HUES64 (cell line): ENCODE data around the gene HSD11B1. TPM values are rescaled to one million over a fixed set of nuclear protein-coding genes. Genes with fewer than 3 reads are reported as not detected.

ENCODE experiments used
- H3K27ac ChIP-seq: 2 replicates; pipeline ENCODE4 v1.7.0; 2013; ENCODE audit warnings: low read depth, low read length, inconsistent platforms
- H3K27me3 ChIP-seq: 2 replicates; pipeline ENCODE4 v1.6.1; 2013; ENCODE audit warnings: mild to moderate bottlenecking, low read length; ENCODE audit not compliant: insufficient read depth
- H3K36me3 ChIP-seq: 2 replicates; pipeline ENCODE4 v1.6.1; 2013; ENCODE audit warnings: mild to moderate bottlenecking, low read length; ENCODE audit not compliant: insufficient read depth
- H3K4me1 ChIP-seq: 2 replicates; pipeline ENCODE4 v1.6.1; 2013; ENCODE audit warnings: mild to moderate bottlenecking, low read length, moderate library complexity; ENCODE audit not compliant: insufficient read depth
- H3K4me3 ChIP-seq: 2 replicates; pipeline ENCODE4 v1.5.1; 2013; ENCODE audit warnings: mild to moderate bottlenecking, low read length, moderate library complexity
- H3K9ac ChIP-seq: 2 replicates; pipeline ENCODE4 v1.6.1; 2013; ENCODE audit warnings: mild to moderate bottlenecking, low read depth, low read length
- H3K9me3 ChIP-seq: 2 replicates; pipeline ENCODE4 v1.6.1; 2013; ENCODE audit warnings: low read depth, low read length; ENCODE audit not compliant: insufficient read depth
- WGBS: fragments of 150-250, 120-280 bp; methylation state at CpG from one replicate; pipeline ENCODE4 v1.1.7; 2013; ENCODE audit warnings: missing lambda C conversion rate; 5-methylcytosine and 5-hydroxymethylcytosine counted together
- polyA plus RNA-seq, 2 experiments: library from polyadenylated mRNA; stranded (reverse); fragments of 50-300 nt; gene quantifications; one replicate each; pipeline ENCODE4 v1.2.3, GENCODE V29; 2013

The HSD11B1 gene
- not detected for polyA plus RNA-seq (2013, experiment 1 of 2)
- not detected for polyA plus RNA-seq (2013, experiment 2 of 2)

DNA sequence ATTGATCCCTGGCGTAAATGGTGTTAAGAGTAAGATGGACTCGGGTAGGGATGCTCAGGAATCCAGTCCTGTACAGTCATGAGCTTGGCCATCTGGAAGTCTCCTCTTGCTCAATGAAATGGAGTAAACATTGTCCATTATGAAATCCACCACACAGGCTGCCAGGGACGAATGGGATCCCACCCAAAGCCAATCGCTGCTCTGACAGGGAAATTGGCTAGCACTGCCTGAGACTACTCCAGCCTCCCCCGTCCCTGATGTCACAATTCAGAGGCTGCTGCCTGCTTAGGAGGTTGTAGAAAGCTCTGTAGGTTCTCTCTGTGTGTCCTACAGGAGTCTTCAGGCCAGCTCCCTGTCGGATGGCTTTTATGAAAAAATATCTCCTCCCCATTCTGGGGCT, at the start of gene HSD11B1:
HSD11B1 (plus strand) TSS at position 263 of the 400 bp plus-strand sequence; CDS start at position 360, 97 bp downstream.
- Histone ChIP-seq H3K36me3 (no peaks in the 10 kb centered on the region), H3K9ac (no peak within 1 kb of the TSS), H3K27ac (no peak within 1 kb of the TSS), H3K9me3 (no peaks in the 10 kb centered on the region), H3K4me1 (no peaks in the 10 kb centered on the region), H3K27me3 (0 out of 2 replicates have a peak, but pooled peaks cover 3% of the 10 kb centered on the region), H3K4me3 (no peak within 1 kb of the TSS)
- 95% methylated on average over 6 of the region's 6 CpGs for WGBS

DNA sequence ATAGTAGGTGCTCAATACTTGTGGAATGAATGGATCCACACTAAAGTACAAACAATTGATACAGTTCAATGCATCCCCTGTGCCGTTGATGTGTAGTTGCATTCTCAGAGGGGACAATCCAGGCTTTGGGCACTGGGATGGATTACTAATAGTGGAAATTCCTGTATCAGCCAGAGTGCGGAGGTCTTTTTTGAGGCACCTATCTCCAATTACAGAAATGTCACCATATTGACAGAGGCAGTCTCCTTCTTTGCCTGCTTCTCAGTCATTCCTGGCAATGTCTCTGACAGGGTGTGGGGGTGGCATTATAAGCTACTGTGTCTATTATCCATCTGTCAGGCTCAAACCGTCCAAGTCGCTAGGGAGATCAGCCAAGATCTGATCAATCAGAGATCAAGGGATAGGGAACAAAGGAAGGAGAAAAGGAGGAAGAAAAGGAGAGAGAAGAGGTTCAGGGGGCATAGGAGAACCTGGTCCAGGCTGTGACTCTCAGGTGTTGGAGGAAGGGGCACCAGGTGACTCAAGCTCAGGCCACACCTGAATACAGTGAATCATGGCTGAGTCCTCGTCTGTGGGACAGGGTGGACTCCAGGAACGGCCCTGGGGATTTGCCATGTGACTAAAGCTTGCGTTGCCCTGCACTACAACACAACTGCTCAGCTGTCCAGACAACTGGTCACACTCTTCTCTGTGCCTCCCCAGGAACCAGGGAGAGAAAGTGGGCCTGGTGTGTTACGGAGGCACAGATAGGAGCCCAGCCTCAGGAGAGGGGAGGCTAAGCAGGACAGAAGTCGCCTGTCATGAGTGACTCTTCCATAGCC, 49.0 kb upstream of the HSD11B1 start:
- no peaks in the 10 kb centered on the region for H3K36me3 ChIP-seq
- peaks cover 16% of the 10 kb centered on the region; the same call in 1 of the 2 replicates for H3K4me1 ChIP-seq
- H3K27ac ChIP-seq: no peak overlapping the region
- no peak overlapping the region for H3K9ac ChIP-seq
- whole genome bisulfite sequencing: 94% methylated on average over 9 of the region's 9 CpGs
- H3K4me3 ChIP-seq: no peak overlapping the region
- no peaks in the 10 kb centered on the region for H3K27me3 ChIP-seq
- H3K9me3 ChIP-seq: no peaks in the 10 kb centered on the region

- no peak overlapping the region for H3K27ac ChIP-seq
These were observed 47.3 kb upstream of the HSD11B1 start for GRCh38 chr1:209657140-209657879.

DNA sequence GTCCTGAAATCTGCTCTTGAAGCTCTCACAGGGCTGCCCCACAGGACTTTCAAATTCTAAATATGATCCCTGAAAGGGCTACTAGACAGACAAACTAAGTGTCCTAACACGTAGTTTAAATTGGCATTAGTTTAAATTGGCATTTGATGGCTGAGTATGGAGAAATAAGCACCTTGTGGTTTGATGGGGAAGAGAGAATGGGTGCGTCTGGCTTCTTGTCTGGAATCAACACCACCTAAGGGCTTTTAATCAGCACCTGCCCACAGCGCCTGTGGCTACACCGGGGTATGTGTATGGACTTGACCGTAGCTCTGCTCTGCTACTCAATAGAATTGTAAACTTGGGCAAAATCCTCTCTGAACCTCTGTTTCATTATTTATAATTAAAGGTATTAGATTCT, 46.7 kb upstream of the HSD11B1 start:
- 56% methylated on average over 5 of the region's 5 CpGs for WGBS
- H3K4me1 ChIP-seq: peaks cover 9% of the 10 kb centered on the region; the same call in 1 of the 2 replicates
- no peak overlapping the region for H3K9ac ChIP-seq
- no peak overlapping the region for H3K27ac ChIP-seq
- H3K36me3 ChIP-seq: no peaks in the 10 kb centered on the region
- no peak overlapping the region for H3K4me3 ChIP-seq
- no peaks in the 10 kb centered on the region for H3K27me3 ChIP-seq
- no peaks in the 10 kb centered on the region for H3K9me3 ChIP-seq

More at GRCh38 chr1:209657140-209657879, 47.3 kb upstream of the HSD11B1 start:
- Histone ChIP-seq H3K36me3 (no peaks in the 10 kb centered on the region), H3K9ac (no peak overlapping the region), H3K4me1 (peaks cover 15% of the 10 kb centered on the region; the same call in 1 of the 2 replicates), H3K27me3 (no peaks in the 10 kb centered on the region), H3K9me3 (no peaks in the 10 kb centered on the region), H3K4me3 (no peak overlapping the region)
- 81% methylated on average over 9 of the region's 9 CpGs for WGBS

- no peak overlapping the region for H3K4me3 ChIP-seq
- 79% methylated on average over 4 of the region's 5 CpGs for WGBS
- no peaks in the 10 kb centered on the region for H3K27me3 ChIP-seq
- H3K36me3 ChIP-seq: no peaks in the 10 kb centered on the region
- no peak overlapping the region for H3K9ac ChIP-seq
- no peaks in the 10 kb centered on the region; the same call in 1 of the 2 replicates for H3K4me1 ChIP-seq
- no peak overlapping the region for H3K27ac ChIP-seq
- H3K9me3 ChIP-seq: no peaks in the 10 kb centered on the region
These were observed 44.7 kb upstream of the HSD11B1 start for GRCh38 chr1:209659909-209660308.

- 74% methylated on average over 1 of the region's 1 CpG for WGBS
- Histone ChIP-seq H3K9ac (no peak overlapping the region), H3K36me3 (no peaks in the 10 kb centered on the region), H3K27me3 (no peaks in the 10 kb centered on the region), H3K9me3 (no peaks in the 10 kb centered on the region), H3K4me3 (no peak overlapping the region), H3K27ac (no peak overlapping the region), H3K4me1 (no peaks in the 10 kb centered on the region; the same call in 1 of the 2 replicates)
These were observed 43.6 kb upstream of the HSD11B1 start for GRCh38 chr1:209661071-209661470.

DNA sequence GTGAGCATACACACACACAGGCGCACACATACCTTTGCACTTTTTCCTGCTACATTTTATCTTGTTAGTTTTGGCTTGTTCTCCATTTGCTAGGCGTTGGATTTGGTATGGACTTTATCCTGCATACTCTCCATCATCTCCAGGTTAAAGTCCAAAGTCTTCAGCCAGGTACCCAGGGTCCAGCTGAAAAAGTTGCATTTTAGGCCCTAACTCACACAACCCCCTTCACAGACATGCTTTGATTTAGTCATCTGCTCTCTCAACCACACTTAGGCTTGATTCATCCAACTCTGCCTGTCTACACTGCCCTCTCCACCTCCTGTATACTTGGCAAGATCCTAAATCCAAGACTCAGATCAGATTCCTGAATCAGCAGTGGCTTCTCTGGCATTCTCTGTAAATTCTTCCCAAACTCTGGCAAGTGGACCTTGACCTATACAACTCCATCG, 41.7 kb upstream of the HSD11B1 start:
- no peak overlapping the region for H3K27ac ChIP-seq
- H3K9ac ChIP-seq: no peak overlapping the region
- H3K9me3 ChIP-seq: no peaks in the 10 kb centered on the region
- no peaks in the 10 kb centered on the region; the same call in 1 of the 2 replicates for H3K4me1 ChIP-seq
- no peaks in the 10 kb centered on the region for H3K36me3 ChIP-seq
- WGBS: 94% methylated on average over 3 of the region's 3 CpGs
- H3K27me3 ChIP-seq: peaks cover 5% of the 10 kb centered on the region; the same call in 1 of the 2 replicates
- no peak overlapping the region for H3K4me3 ChIP-seq

DNA sequence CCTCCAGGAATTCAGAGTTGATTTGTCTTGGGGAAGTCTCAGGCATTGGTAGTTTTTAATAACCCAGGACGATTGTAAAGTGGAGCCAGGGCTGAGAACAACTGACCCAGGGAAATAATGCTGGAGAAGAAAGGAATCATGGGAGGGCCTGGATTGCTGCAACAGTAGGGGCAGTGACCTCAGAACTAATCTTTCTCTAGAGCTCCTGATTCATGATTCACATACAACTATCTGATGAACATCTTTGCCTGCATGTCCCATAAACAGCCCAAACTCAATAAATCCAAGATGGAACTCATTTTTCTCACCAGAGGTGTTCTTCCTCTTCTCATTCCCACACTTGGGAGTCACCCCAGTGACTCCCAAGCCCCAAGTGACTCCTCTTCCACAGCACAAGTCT, 37.5 kb upstream of the HSD11B1 start:
- Histone ChIP-seq H3K27ac (no peak overlapping the region), H3K4me1 (no peaks in the 10 kb centered on the region), H3K9ac (no peak overlapping the region), H3K4me3 (no peak overlapping the region), H3K27me3 (peaks cover 5% of the 10 kb centered on the region), H3K36me3 (no peaks in the 10 kb centered on the region), H3K9me3 (no peaks in the 10 kb centered on the region)
- 71% methylated on average over 1 of the region's 1 CpG for WGBS

GRCh38 chr1:209667708-209668107, 36.9 kb upstream of the HSD11B1 start:
- Histone ChIP-seq H3K4me3 (no peak overlapping the region), H3K9me3 (no peaks in the 10 kb centered on the region), H3K9ac (no peak overlapping the region), H3K27me3 (peaks cover 9% of the 10 kb centered on the region), H3K27ac (no peak overlapping the region), H3K36me3 (no peaks in the 10 kb centered on the region), H3K4me1 (no peaks in the 10 kb centered on the region)
- WGBS: 89% methylated on average over 4 of the region's 4 CpGs

DNA sequence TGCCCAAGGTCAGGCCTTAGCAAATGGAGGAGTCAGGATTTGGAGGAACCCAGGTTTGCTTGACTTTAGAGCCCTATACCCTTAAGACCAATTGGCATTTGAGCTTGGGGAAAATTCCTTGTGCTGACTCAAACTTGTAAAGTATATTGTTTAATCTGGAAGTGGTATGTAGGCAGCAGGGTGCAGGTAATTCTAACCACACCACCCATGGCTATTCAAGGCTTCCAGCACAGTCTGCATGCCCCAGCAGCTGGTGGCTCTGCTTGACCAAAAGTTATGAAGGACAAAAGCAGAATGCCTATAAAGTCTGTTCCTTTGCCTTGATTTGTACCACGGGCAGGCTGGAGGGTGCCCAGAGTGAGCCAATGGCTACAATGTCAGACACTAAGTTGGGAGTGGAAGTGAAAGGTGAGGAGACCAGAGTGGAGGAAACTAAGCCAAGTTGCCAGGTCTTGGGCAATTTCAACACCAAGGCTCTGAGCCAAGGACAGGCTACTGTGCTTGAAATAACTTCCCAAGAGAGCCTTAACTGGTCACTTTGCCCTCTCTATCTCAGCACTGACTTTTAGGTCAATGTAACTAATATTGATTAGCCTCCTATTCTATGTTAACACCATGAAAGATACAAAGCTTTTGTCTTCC, 34.1 kb upstream of the HSD11B1 start:
- H3K4me3 ChIP-seq: no peak overlapping the region
- no peak overlapping the region for H3K9ac ChIP-seq
- peaks cover 37% of the 10 kb centered on the region for H3K27me3 ChIP-seq
- H3K4me1 ChIP-seq: 0 out of 2 replicates have a peak, but pooled peaks cover 4% of the 10 kb centered on the region
- WGBS: 89% methylated on average over 1 of the region's 1 CpG
- H3K36me3 ChIP-seq: no peaks in the 10 kb centered on the region
- H3K27ac ChIP-seq: no peak overlapping the region
- H3K9me3 ChIP-seq: no peaks in the 10 kb centered on the region
